HG03097 (cell line): ENCODE data around the gene SMYD5.

ENCODE experiments used
- ATAC-seq: cut with Tn5 transposase; IDR thresholded peaks from one replicate; pipeline ENCODE4 v1.9.1; 2021; ENCODE audit not compliant: unreplicated experiment, low FRiP score

Gene SMYD5

GRCh38 chr2:73203055-73203681 lies 10.9 kb upstream of the SMYD5 start:
- ATAC-seq, result no peak

GRCh38 chr2:73205611-73206010 lies 8.4 kb upstream of the SMYD5 start:
- no peak for ATAC-seq

GRCh38 chr2:73208258-73208657 lies 5.8 kb upstream of the SMYD5 start:
- no peak for ATAC-seq

DNA sequence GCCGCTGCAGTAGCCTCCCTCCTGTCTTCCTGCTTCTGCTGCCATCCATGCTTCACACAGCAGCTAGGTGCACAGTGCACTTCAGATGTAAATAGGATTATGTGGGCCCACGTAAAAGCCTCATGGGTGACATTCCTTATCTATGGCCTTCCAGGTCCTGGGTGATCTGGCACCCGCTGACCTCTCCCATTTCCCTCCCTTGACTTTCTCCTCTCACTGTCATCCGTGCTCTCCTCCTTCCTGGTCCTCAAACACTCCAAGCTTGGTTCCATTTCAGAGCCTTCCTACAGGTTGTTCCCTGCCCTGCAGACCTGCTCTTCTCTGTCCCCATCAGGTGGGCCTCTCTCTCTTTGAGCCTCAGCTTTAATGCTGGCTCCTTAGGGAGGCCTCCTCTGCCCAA lies 4.0 kb upstream of the SMYD5 start:
- no peak for ATAC-seq

GRCh38 chr2:73210696-73211095 lies 3.3 kb upstream of the SMYD5 start:
- no peak for ATAC-seq

DNA sequence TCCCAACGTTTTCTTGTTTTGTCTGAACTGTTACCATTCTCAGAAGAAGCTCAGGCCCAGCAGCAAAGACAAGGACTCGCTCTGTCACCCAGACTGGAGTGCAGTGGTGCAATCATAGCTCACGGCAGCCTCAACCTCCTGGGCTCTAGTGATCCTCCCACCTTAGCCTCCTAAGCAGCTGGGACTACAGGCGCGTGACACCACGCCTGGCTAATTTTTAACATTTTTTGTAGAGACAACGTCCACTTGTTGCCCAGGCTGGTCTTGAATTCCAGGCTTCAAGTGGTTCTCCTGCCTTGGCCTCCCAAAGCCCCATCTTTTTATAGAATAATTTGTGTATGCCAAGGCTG lies 2.0 kb upstream of the SMYD5 start:
- ATAC-seq, result no peak

- peak; percentile 66 for ATAC-seq
These were observed 1.4 kb upstream of the SMYD5 start for GRCh38 chr2:73212448-73213176.

DNA sequence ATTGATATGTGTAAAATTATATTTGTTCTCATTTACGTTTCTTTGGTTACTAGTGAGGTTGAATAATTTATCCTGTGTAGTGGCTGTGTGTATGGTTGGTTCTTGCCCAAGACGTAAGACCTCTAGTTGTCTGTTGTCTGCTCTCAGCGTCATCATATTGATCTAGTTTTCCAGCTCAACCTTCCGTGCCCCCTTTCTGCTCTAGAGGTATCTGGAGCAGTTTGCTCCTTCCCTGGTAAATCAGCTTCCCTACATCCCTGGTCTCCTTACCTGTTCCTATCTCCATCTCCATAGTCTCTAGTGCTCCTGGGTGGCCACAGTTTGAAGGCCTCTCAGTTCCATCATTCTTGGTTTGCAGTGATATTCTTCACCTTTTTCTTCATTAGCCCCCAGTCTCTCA lies 1.2 kb downstream of the SMYD5 start:
- ATAC-seq, result no peak

- no peak for ATAC-seq
These were observed 3.1 kb downstream of the SMYD5 start for GRCh38 chr2:73217160-73217559.

- no peak for ATAC-seq
These were observed 3.8 kb downstream of the SMYD5 start for GRCh38 chr2:73217826-73218225.

DNA sequence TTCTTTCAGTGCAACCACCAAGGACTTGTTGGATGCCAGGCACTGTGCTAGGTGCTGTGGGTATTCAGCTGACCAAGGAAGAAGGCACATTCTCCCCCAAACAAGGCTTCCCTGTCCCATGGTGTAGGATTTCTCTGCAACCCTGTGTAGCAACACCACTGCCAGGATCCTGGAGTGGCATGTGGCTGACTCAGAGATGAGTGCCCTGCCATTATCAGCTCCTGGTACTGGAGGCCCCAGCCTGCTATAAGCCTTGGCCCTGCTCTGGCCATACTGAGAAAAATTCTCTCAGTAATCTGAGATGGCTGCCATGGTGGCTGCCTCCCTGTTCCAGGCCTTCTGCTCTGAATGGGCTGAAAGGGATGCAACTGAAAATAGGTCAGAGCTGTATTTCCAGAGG lies 4.3 kb downstream of the SMYD5 start:
- ATAC-seq, result no peak

DNA sequence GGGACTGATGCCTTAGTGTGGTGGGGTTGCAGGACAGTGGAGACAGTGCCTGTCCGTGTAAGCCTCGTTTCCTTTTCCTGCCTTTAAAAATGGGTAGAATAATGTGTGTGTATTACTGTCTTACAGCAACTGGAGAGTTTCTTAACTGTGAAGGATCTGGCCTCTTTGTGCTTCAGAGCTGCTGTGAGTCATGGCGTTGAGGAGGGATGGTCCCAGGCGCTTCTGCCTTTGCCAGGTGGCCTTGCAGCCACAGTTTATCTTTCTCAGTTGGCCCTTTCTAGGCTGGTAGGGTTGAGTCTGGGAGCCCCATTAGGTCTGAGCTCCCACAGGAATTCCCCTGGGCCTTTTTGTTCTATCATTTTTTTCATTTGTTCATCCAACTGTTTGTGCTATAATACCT lies 9.8 kb downstream of the SMYD5 start:
- ATAC-seq, result no peak

- no peak for ATAC-seq
These were observed 11.7 kb downstream of the SMYD5 start for GRCh38 chr2:73225513-73226360.

GRCh38 chr2:73227086-73227485 lies 13.0 kb downstream of the SMYD5 start:
- no peak for ATAC-seq

DNA sequence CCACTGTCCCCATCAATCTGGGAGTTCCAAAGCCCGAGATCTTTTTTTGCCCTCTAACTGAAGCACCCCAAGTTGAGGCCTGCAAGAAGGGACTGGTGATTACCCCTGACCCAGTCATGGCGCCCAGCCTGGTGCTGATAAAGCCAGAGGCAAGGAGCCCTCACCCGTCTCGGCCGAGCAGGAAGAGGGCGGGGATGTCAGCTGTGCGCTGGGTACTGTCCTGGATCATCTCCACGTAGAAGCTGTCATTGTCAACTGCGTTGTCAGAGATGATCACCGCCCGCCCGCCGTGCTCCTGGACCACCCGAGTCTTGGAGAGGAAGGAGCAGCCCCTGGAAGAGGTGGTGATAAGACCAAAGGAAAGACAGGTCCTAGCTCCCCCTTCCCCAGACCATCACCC lies 14.6 kb downstream of the SMYD5 start:
- no peak for ATAC-seq

DNA sequence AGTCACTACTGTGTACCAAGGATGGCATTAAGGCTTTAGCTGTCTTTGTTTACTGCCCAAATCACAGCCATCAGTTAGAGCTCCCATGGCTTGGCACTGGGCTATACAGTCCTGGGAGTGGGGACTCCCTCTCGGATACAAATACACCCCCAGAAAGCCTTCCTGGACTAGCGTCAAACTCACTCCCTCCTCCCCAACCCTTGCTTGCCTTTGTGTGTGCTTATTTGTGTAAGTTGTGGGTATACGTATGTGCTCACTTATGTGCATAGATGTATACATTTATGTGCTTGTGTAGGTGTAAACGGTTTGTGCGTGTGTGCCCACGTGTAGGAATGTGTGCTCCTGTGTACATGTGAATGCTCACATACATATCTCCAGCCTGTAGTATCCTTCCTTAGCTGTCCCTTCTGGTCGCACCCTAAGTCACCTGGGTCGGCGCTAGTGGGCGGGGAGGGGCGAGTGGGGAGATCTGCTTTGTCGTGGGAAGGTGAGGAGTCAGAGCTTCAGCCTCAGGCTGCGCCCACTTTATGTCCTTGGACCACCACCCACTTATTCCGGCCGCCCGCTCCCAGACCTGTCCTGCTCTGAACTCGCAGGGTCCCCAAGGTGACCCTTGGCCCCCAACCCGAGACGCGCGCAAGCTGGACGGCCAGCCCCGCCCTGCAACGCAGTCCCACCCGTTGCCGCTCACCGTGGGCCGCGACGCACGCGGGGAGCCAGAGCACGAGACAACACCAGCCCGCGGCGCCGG lies 18.5 kb downstream of the SMYD5 start:
- no peak for ATAC-seq

- peak; percentile 92 for ATAC-seq
These were observed 19.3 kb downstream of the SMYD5 start, which contains the start of gene PRADC1 for GRCh38 chr2:73233154-73233931. TSS of gene PRADC1 (minus strand) at chr2:73233239. CDS start at chr2:73233160, 79 bp downstream.

- ATAC-seq, result peak; percentile 58
These were observed 20.1 kb downstream of the SMYD5 start, which contains the start of gene CCT7 for GRCh38 chr2:73233932-73234832. TSS of gene CCT7 (plus strand) at chr2:73234308. CDS start at chr2:73234379, 71 bp downstream.
